ENCODE measurements around the gene SENP6.
"Not testable (repeated sequence)": the region's sequence is repeated elsewhere in the genome, so short reads cannot be mapped to it uniquely, and the experiment has no call there.

SENP6 gene

GRCh38 chr6:75694406-75694805 lies 92.7 kb downstream of the SENP6 start:
- peaks cover 49 to 64% of the 10 kb centered on the region in 2 experiments for H3K36me3 ChIP-seq (ENCODE audit: control insufficient read depth in 2 of 2, insufficient read depth in 1 of 2, low read length in 2 of 2)
- H3K4me3 ChIP-seq (ENCODE audit: low read depth, low read length): no peak overlapping the region
- no peaks in the 10 kb centered on the region for H3K9me3 ChIP-seq (ENCODE audit: control insufficient read depth, insufficient read depth, low read depth, low read length)
- H3K27ac ChIP-seq (ENCODE audit: extremely low read depth, low read depth, low read length): no peak overlapping the region
- ChIA-PET POLR2A (no interaction called here), CTCF (interaction anchor here (1.5 kb wide), 1 partner anchor 199 kb away, joined by 7 read pairs; no protein-coding TSS in a partner anchor)
- TF ChIP-seq ZSCAN30 (tag by site-specific recombination; IDR thresholded peaks at IDR 0.05): no peak
- TF ChIP-seq ZFHX2 (tag by site-specific recombination; conservative IDR thresholded peaks at IDR 0.05): no peak
- no peak for TF ChIP-seq ZFP41 (tag by site-specific recombination; IDR thresholded peaks at IDR 0.05; ENCODE audit: borderline replicate concordance)
- TF ChIP-seq ZNF670 (tag by site-specific recombination; IDR thresholded peaks at IDR 0.05; ENCODE audit: low read depth): no peak
- TF ChIP-seq, protein P1, sequence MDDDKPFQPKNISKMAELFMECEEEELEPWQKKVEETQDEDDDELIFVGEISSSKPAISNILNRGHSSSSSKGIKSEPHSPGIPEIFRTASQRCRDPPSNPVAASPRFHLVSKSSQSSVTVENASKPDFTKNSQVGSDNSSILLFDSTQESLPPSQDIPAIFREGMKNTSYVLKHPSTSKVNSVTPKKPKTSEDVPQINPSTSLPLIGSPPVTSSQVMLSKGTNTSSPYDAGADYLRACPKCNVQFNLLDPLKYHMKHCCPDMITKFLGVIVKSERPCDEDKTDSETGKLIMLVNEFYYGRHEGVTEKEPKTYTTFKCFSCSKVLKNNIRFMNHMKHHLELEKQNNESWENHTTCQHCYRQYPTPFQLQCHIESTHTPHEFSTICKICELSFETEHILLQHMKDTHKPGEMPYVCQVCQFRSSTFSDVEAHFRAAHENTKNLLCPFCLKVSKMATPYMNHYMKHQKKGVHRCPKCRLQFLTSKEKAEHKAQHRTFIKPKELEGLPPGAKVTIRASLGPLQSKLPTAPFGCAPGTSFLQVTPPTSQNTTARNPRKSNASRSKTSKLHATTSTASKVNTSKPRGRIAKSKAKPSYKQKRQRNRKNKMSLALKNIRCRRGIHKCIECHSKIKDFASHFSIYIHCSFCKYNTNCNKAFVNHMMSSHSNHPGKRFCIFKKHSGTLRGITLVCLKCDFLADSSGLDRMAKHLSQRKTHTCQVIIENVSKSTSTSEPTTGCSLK (tag by site-specific recombination; IDR thresholded peaks at IDR 0.05): no peak
- no peak for TF ChIP-seq EGR2 (tag by site-specific recombination; IDR thresholded peaks at IDR 0.05; ENCODE audit: low read depth)
- no peak for TF ChIP-seq ZFP3 (tag by site-specific recombination; IDR thresholded peaks at IDR 0.05; ENCODE audit: low read depth)
- no peak for TF ChIP-seq TSHZ1 (tag by site-specific recombination; IDR thresholded peaks at IDR 0.05; ENCODE audit: borderline replicate concordance)
- no peak for TF ChIP-seq ZNF19 (tag by site-specific recombination; IDR thresholded peaks at IDR 0.05; ENCODE audit: low read depth)
- TF ChIP-seq ZNF548 (tag by site-specific recombination; IDR thresholded peaks at IDR 0.05): no peak
- no peak for TF ChIP-seq ZNF391 (tag by site-specific recombination; IDR thresholded peaks at IDR 0.05; ENCODE audit: borderline replicate concordance, low read depth)
- H3K4me1 ChIP-seq (ENCODE audit: control insufficient read depth, insufficient read depth, low read length): no peaks in the 10 kb centered on the region

DNA sequence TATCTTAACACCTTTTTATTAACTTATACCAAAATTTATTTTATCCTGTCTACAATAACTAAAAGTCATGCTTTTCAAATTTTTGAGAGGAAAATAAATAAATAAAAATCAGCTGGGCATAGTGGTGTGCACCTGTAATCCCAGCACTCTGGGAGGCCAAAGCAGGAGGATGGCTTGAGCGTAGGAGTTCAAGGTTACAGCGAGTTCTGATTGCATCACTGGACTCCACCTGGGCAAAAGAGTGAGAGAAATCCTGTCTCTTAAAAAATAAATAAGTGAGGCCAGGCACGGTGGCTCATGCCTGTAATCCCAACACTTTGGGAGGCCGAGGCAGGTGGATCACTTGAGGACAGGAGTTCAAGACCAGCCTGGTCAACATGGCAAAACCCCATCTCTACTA lies 106.7 kb downstream of the SENP6 start:
- H3K27ac ChIP-seq (ENCODE audit: extremely low read depth, low read depth, low read length); H3K9me3 ChIP-seq (ENCODE audit: control insufficient read depth, insufficient read depth, low read depth, low read length); H3K4me3 ChIP-seq (ENCODE audit: low read depth, low read length); POLR2A ChIA-PET; H3K4me1 ChIP-seq (ENCODE audit: control insufficient read depth, insufficient read depth, low read length): not testable (repeated sequence)
- CTCF ChIA-PET: interaction anchor here (1.0 kb wide), 1 partner anchor 17 kb away, joined by 7 read pairs; no protein-coding TSS in a partner anchor
- H3K36me3 ChIP-seq (ENCODE audit: control insufficient read depth in 2 of 2, insufficient read depth in 1 of 2, low read length in 2 of 2): peaks cover 43 to 65% of the 10 kb centered on the region in 2 experiments

DNA sequence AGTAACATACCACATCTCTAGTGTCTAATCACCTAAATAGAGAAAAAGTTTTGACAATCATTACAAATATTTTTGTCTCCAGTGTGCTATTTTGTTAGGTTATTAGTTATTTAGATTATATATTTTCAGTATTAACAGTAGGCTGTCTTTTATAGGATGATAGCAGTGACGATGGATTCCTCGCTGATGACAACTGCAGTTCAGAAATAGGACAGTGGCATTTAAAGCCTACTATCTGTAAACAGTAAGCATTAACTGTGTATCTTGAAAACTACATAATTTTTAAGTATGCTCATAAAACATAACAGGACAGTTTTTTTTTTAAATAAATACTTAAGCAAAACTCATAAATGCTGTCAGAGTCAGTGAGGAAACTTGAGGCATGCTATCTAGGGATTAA lies 109.5 kb downstream of the SENP6 start:
- Histone ChIP-seq H3K4me3 (ENCODE audit: low read depth, low read length) (no peak overlapping the region), H3K9me3 (ENCODE audit: control insufficient read depth, insufficient read depth, low read depth, low read length) (no peaks in the 10 kb centered on the region), H3K4me1 (ENCODE audit: control insufficient read depth, insufficient read depth, low read length) (no peaks in the 10 kb centered on the region), H3K36me3 (ENCODE audit: control insufficient read depth in 2 of 2, insufficient read depth in 1 of 2, low read length in 2 of 2) (peaks cover 60 to 72% of the 10 kb centered on the region in 2 experiments), H3K27ac (ENCODE audit: extremely low read depth, low read depth, low read length) (no peak overlapping the region)
- CTCF ChIA-PET: no interaction called here
- TF ChIP-seq FEZF1 (tag by site-specific recombination; IDR thresholded peaks at IDR 0.05) (no peak), KLF9 (tag by site-specific recombination; IDR thresholded peaks at IDR 0.05; ENCODE audit: low read depth) (no peak), ZNF501 (tag by site-specific recombination; IDR thresholded peaks at IDR 0.05) (no peak), ZNF707 (tag by site-specific recombination; IDR thresholded peaks at IDR 0.05) (no peak), ZNF830 (tag by site-specific recombination; IDR thresholded peaks at IDR 0.05; ENCODE audit: low read depth) (no peak), ZNF223 (tag by site-specific recombination; IDR thresholded peaks at IDR 0.05) (no peak), HOXA7 (CRISPR knock-in tag; IDR thresholded peaks at IDR 0.05; ENCODE audit: borderline replicate concordance) (no peak), YY2 (tag by site-specific recombination; IDR thresholded peaks at IDR 0.05) (no peak), ZNF324 (tag by site-specific recombination; IDR thresholded peaks at IDR 0.05) (no peak), GFI1B (tag by site-specific recombination; IDR thresholded peaks at IDR 0.05) (no peak), ZFP69B (tag by site-specific recombination; IDR thresholded peaks at IDR 0.05) (no peak), SP2 (tag by site-specific recombination; IDR thresholded peaks at IDR 0.05) (no peak), ZNF521 (tag by site-specific recombination; IDR thresholded peaks at IDR 0.05) (no peak), KLF17 (tag by site-specific recombination; IDR thresholded peaks at IDR 0.05) (no peak), ZBTB1 (tag by site-specific recombination; IDR thresholded peaks at IDR 0.05) (no peak)
- POLR2A ChIA-PET: no interaction called here

Measured in HEK293 (cell line).